ENCODE measurements around the gene UGT2B28. TPM values are rescaled to one million over a fixed set of nuclear protein-coding genes. Genes with fewer than 3 reads are reported as not detected.
"Not testable (repeated sequence)": the region's sequence is repeated elsewhere in the genome, so short reads cannot be mapped to it uniquely, and the experiment has no call there.

UGT2B28 gene
- total and polyA plus RNA-seq, 2 donors, result 0.05 TPM; not detected in 1

GRCh38 chr4:69331304-69331703, 51.0 kb downstream of the UGT2B28 start:
- H3K4me3 ChIP-seq (ENCODE audit: low read length in 2 of 2); H3K36me3 ChIP-seq (ENCODE audit: control insufficient read depth in 2 of 2, insufficient read depth in 2 of 2, low read length in 1 of 2); DNase-seq (ENCODE audit: low read depth in 6 of 9, low spot score in 9 of 9); H3K27ac ChIP-seq (ENCODE audit: low read depth in 1 of 2, low read length in 1 of 2); H3K4me1 ChIP-seq (ENCODE audit: control insufficient read depth in 2 of 2, insufficient read depth in 2 of 2, low read length in 2 of 2); H3K27me3 ChIP-seq (ENCODE audit: control insufficient read depth in 2 of 2, insufficient read depth in 1 of 2, low read length in 1 of 2); H3K9me3 ChIP-seq (ENCODE audit: control insufficient read depth in 2 of 2, insufficient read depth in 1 of 2, low read length in 1 of 2): not testable (repeated sequence)
- 98% methylated on average over 2 of the region's 2 CpGs for WGBS

GRCh38 chr4:69335485-69335884, 55.2 kb downstream of the UGT2B28 start:
- H3K4me1 ChIP-seq (ENCODE audit: control insufficient read depth in 2 of 2, insufficient read depth in 2 of 2, low read length in 2 of 2); H3K4me3 ChIP-seq (ENCODE audit: low read length in 2 of 2); H3K27ac ChIP-seq (ENCODE audit: low read depth in 1 of 2, low read length in 1 of 2); DNase-seq (ENCODE audit: low read depth in 6 of 9, low spot score in 9 of 9); H3K9me3 ChIP-seq (ENCODE audit: control insufficient read depth in 2 of 2, insufficient read depth in 1 of 2, low read length in 1 of 2); H3K27me3 ChIP-seq (ENCODE audit: control insufficient read depth in 2 of 2, insufficient read depth in 1 of 2, low read length in 1 of 2); H3K36me3 ChIP-seq (ENCODE audit: control insufficient read depth in 2 of 2, insufficient read depth in 2 of 2, low read length in 1 of 2): not testable (repeated sequence)

DNA sequence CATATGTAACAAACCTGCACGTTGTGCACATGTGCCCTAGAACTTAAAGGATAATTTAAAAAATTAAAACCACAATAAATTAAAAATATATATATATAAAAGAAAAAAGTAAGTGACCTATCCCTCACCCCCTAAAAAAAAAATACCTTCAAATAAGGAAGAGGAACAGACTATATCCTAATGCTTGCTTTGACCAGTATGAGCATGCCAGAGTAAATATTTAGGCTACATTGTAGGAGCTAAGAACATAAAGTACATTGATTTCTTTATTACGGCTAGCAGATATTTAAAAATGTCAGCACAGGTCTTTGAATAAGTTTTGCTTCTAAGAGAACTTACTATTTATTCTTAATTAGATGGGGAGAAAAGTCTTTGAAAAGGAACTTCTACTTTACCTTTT, 62.8 kb downstream of the UGT2B28 start:
- not testable (repeated sequence) for H3K9me3 ChIP-seq (ENCODE audit: control insufficient read depth in 2 of 2, insufficient read depth in 1 of 2, low read length in 1 of 2); H3K4me3 ChIP-seq (ENCODE audit: low read length in 2 of 2); DNase-seq (ENCODE audit: low read depth in 6 of 9, low spot score in 9 of 9); H3K36me3 ChIP-seq (ENCODE audit: control insufficient read depth in 2 of 2, insufficient read depth in 2 of 2, low read length in 1 of 2); H3K4me1 ChIP-seq (ENCODE audit: control insufficient read depth in 2 of 2, insufficient read depth in 2 of 2, low read length in 2 of 2); H3K27me3 ChIP-seq (ENCODE audit: control insufficient read depth in 2 of 2, insufficient read depth in 1 of 2, low read length in 1 of 2); H3K27ac ChIP-seq (ENCODE audit: low read depth in 1 of 2, low read length in 1 of 2)
- WGBS, result 96% methylated on average over 2 of the region's 2 CpGs

DNA sequence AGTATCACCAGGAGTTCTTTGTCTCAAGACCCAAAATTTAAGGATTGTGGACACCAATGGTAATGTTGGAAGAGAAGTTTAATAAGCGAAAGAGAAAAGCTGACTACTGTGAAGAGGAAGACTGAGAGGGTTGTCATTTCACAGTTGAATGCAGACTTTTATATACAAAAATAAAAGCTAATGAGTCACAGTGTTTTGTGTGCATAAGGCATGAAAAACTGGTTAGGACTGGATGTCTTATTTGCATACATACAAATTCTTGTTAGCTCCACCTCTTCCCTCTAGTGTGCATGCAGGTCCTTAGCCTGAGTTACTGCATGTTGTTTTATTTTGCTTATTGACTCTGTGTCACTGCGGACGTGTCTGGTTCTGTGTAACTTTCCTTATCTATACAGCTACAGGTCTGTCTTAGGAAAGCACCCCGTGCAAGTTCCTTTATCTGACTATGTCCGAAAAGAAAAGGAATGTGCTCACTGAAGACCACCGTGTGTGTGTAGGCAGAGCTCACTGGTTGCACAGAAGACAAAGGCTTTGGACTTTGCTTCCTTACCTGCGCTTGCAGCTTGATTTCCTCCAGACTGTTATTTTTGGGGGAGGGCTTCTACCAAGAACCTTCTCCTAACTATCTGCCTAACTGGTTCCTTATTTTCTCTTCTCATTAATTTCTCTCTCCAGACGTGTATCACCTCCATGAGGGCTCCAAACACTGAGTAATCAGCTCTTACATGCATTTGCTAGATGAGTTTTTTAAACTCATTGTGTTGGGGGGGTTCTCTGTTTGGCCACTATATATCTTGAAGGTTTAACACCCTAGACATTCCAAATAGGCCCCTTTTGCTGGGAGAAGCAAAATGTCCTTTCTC, 63.5 kb downstream of the UGT2B28 start:
- WGBS, result 35% methylated on average over 8 of the region's 8 CpGs
- not testable (repeated sequence) for H3K9me3 ChIP-seq (ENCODE audit: control insufficient read depth in 2 of 2, insufficient read depth in 1 of 2, low read length in 1 of 2); H3K4me1 ChIP-seq (ENCODE audit: control insufficient read depth in 2 of 2, insufficient read depth in 2 of 2, low read length in 2 of 2); H3K27me3 ChIP-seq (ENCODE audit: control insufficient read depth in 2 of 2, insufficient read depth in 1 of 2, low read length in 1 of 2); H3K36me3 ChIP-seq (ENCODE audit: control insufficient read depth in 2 of 2, insufficient read depth in 2 of 2, low read length in 1 of 2); DNase-seq (ENCODE audit: low read depth in 6 of 9, low spot score in 9 of 9); H3K27ac ChIP-seq (ENCODE audit: low read depth in 1 of 2, low read length in 1 of 2); H3K4me3 ChIP-seq (ENCODE audit: low read length in 2 of 2)

Other genes starting within 250 kb of the UGT2B28 start
- 0.42 TPM for gene UGT2B7, start 184.0 kb upstream of the UGT2B28 start, total RNA-seq
- 3.4 TPM for gene UGT2B7, start 184.0 kb upstream of the UGT2B28 start, polyA plus RNA-seq
- gene UGT2B11, start 65.7 kb upstream of the UGT2B28 start, total RNA-seq, result 0.05 TPM
- gene UGT2B11, start 65.7 kb upstream of the UGT2B28 start, polyA plus RNA-seq, result 0.07 TPM
- gene UGT2B4, start 215.4 kb downstream of the UGT2B28 start, total RNA-seq, result 0.05 TPM
- gene UGT2B4, start 215.4 kb downstream of the UGT2B28 start, polyA plus RNA-seq, result 0.23 TPM